GM12891 (cell line): ENCODE measurements around the gene ERBB2.
A peak's percentile ranks its signal among the peaks of the same experiment; 100 is the strongest.

ENCODE experiments used
- DNase-seq: peaks from one replicate; pipeline ENCODE4 v3.0.0; 2011; ENCODE audit warnings: low spot score; ENCODE audit not compliant: insufficient read length
- FAIRE-seq: peaks from 2 replicates; lab custom pipeline; 2011; peaks lifted over from hg19 to GRCh38; lab: Jason Lieb, UNC
- PAX5 ChIP-seq: IDR thresholded peaks from 2 replicates; pipeline ENCODE4 v1.6.1; 2011; ENCODE audit warnings: low read length, moderate library complexity, mild to moderate bottlenecking; ENCODE audit not compliant: insufficient read depth, severe bottlenecking
- POLR2A ChIP-seq: IDR thresholded peaks from 2 replicates; pipeline ENCODE4 v1.6.1; 2011; ENCODE audit warnings: low read depth, low read length, control low read depth
- POLR2AphosphoS5 ChIP-seq: IDR thresholded peaks from 2 replicates; pipeline ENCODE4 v1.6.1; 2011; ENCODE audit warnings: low read depth, low read length, control low read depth
- POU2F2 ChIP-seq: IDR thresholded peaks from 2 replicates; pipeline ENCODE4 v1.6.1; 2011; ENCODE audit warnings: low read depth, mild to moderate bottlenecking, control low read depth, low read length, moderate library complexity
- SPI1 ChIP-seq: IDR thresholded peaks from 2 replicates; pipeline ENCODE4 v1.6.1; 2011; ENCODE audit warnings: low read depth, low read length, control low read depth
- TAF1 ChIP-seq: IDR thresholded peaks from 2 replicates; pipeline ENCODE4 v1.6.1; 2011; ENCODE audit warnings: low read depth, low read length, control low read depth

Gene ERBB2

DNA sequence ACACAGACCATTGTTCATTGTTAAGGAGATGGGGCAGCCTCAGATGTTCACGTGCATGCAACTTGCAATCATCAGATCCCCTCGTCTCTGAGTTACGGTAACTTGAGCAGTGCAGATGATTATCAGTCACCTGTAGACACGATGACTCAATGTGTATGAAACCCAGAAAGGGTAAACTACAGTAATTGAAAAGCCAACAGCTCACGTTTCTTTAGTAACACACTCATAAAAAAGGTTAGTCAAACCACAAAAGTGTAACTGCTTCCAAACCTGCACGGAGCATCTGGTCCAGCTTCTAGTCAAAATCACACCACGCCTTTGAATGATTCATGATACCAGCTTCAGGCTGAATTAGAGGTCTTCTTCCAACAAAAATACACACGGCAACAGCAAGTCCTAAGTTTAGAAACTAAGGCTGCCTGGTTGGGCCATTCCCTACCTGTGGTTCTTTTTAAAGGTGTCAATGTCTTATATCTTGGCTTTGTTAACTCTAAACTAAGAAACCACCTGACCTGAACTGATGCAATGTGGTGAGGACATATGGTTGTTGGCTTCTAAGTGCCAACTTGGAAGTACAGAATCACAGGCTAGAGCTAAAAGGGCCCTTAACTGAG, 70.2 kb downstream of the ERBB2 start:
- peak; percentile 99 for FAIRE-seq

DNA sequence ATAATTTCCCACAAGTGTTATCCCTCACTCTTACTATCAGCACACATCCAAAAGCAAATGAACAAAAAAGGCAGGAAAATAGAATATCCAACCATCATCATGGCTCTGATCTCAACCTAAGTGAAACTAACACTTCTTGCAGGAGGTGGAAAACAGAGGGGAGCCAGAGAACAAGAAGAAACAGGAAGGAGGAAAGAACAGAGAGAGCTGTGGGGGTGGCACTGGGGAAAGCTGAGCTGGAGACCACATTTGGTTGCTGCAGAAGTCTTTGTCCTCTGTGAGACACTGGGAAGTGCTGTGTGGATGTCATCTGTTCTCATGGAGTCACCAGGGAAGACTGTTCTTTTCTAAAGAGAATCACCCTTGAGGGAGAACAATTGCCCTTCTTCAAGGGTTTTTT, 72.6 kb downstream of the ERBB2 start:
- no peak for DNase-seq
- TF ChIP-seq POLR2A (no peak), TAF1 (no peak), POU2F2 (no peak), PAX5 (no peak), SPI1 (0 out of 2 replicates have a peak, but pooled peaks have one; percentile 14)
- FAIRE-seq = peak; percentile 5

More for the DNA sequence above, 70.2 kb downstream of the ERBB2 start:
- peak; percentile 69; the same call in 1 of the 2 replicates for TF ChIP-seq POLR2AphosphoS5
- peak; percentile 57 for TF ChIP-seq PAX5
- TF ChIP-seq TAF1 = no peak
- no peak for DNase-seq

DNA sequence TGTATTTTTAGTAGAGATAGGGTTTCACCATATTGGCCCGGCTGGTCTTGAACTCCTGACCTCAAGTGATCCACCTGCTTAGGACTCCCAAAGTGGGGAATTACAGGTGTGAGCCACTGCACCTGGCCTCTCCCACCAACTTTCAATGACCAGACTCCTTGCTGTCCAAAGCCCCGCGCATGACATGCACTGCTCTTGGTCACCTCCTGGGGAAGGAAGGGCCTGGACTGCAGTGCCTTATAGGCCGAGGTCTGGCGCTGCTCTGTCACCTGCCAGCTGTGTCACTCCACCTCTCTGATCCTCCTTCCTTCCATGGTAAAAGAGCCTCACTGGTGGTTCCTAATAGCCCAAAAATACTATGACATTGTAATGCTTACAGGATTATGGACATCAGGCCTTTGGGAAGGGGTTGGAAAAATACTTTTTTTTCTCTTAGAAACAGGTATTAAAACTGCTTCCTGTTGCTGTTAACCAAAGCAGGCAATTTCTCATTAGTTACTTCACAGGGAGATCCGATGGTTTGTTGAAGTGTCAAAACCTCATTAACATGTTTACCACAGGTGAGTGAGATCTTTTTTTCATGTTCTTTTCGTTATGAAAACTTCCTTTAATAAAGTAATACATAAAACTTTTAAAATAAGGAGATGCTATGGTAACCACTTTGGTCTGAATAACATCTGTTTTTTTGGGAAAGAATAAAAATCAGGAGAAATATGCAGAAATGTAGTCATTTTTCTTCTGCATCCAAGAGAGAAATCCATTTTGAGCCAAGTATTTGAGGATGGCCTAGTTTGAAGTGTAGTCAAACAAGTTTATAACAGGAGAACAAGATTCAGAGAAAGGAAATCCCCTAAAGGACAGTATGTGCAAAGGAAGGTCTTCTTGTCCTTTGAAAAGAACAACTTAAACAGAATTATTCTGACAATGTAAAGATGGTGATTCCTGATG, 73.4 kb downstream of the ERBB2 start:
- FAIRE-seq (peak; percentile 43), DNase-seq (no peak)
- no peak for TF ChIP-seq PAX5
- no peak for TF ChIP-seq POLR2AphosphoS5
- TF ChIP-seq POU2F2 = no peak
- no peak for TF ChIP-seq TAF1
- no peak for TF ChIP-seq SPI1
- no peak for TF ChIP-seq POLR2A

DNA sequence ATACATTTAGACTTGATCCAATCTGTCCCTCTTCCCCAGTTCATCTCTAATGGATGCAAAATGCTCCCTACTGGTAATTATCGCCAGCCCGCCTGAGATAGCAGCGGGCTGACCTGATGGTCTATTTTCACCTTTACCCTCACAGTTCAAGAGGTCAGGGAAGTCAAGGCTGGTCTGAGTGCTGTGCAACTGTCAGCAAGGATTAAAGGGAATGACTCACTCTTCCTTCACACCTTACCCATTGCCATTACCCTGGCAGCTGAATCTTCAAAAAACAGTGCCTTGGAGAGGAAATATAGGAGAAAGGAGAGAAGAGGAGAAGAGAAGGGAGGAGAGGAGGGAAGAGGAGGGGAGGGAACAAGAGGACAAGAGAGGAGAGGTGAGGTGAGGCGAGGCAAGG, 74.2 kb downstream of the ERBB2 start:
- no peak for DNase-seq
- peak; percentile 77 for FAIRE-seq

DNA sequence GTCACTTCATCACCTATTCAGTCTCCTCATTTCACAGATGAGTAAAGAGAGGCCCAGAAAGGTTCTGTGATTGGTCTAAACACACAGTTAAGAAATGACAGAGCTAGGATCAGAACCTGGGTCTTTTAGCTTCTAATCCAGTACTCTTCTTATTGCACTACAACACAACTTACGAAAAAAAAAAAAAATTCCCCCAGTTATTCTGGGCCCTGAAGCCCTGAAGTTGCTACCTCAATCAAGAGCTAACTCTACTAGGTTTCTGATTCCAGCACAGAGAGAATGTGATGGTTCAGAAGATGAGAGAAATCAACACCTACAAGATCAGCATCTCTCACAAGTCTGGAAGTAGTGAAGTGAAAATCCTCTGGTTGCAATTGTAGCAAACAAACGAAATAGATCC, 75.2 kb downstream of the ERBB2 start:
- FAIRE-seq = peak; percentile 52
- no peak for TF ChIP-seq TAF1
- TF ChIP-seq POU2F2 = no peak
- TF ChIP-seq SPI1 = no peak
- TF ChIP-seq PAX5 = no peak
- TF ChIP-seq POLR2AphosphoS5 = no peak
- no peak; the same call in 1 of the 2 replicates for TF ChIP-seq POLR2A
- DNase-seq = no peak

More for the DNA sequence above, 74.2 kb downstream of the ERBB2 start:
- no peak for TF ChIP-seq PAX5
- no peak for TF ChIP-seq SPI1
- TF ChIP-seq POLR2AphosphoS5 = no peak
- TF ChIP-seq POLR2A = no peak
- TF ChIP-seq POU2F2 = no peak
- no peak for TF ChIP-seq TAF1

DNA sequence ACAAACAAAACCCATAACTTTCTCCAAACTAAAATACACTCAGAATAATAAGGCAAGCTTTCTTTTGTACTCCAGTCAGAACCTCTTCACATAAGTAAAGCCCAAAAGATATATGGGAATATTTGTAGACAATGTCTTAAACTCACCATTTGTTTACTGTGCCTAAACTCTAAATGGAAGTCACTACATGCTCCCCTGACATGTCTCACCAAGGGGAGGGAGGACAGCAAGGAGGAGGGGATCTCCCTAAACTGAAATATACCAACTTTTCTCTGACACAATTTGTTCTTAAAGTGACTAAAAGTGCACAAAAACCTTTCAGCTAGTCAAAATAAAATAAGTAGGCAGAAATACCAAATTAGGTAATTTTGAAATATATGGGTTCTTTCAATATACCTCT, 76.4 kb downstream of the ERBB2 start:
- TF ChIP-seq SPI1 (no peak), POLR2A (no peak), POLR2AphosphoS5 (no peak), PAX5 (no peak), TAF1 (no peak), POU2F2 (no peak)
- DNase-seq = no peak
- FAIRE-seq = peak; percentile 78

DNA sequence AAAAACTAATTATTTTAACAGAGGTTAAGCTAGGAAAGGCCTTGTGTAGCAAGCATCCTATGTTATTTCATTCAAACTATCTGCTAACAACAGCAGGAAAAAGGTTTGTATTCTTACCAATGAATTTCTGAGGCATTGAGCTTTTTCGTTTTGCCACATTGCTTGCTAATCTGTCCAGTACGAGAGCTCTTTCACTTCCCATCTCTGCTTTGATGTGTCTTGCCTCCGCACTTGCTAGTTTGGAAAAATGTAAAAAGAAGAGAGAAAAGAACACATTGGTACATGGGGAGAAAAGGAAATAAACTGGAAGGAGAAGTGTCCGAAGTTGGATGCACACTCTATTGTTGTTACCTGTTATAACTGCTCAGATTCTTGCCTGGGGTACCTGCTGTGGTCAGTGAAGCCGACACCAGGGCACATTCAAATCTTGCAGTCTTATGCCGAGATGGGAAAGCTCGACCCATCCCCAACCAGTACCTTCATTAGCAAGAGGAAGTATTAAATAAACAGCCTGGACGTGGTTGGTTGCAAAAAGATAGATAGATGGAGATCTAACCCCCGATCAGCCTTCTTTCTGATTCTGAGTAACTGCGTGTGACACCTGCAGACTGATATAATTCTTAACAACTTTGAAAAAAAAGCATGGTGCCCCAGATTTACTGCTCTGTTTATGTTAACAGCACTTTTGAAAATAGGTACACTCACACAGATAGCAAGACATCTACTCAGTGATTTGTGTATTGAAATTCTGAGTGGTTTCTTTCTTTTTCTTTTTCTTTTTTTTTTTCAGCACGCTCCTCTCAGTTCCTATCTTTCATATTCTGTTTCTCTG, 77.9 kb downstream of the ERBB2 start:
- peak; percentile 83 for TF ChIP-seq SPI1
- no peak for TF ChIP-seq POU2F2
- no peak for TF ChIP-seq POLR2AphosphoS5
- no peak for TF ChIP-seq POLR2A
- TF ChIP-seq TAF1 = no peak
- DNase-seq (no peak), FAIRE-seq (peak; percentile 84)
